Measurements from ENCODE around the gene RAPGEF1. TPM values are rescaled to one million over a fixed set of nuclear protein-coding genes. Genes with fewer than 3 reads are reported as not detected.

Gene RAPGEF1
- total and polyA plus RNA-seq, 2 experiments from 2014 or later: 3.3 to 24.1 TPM

DNA sequence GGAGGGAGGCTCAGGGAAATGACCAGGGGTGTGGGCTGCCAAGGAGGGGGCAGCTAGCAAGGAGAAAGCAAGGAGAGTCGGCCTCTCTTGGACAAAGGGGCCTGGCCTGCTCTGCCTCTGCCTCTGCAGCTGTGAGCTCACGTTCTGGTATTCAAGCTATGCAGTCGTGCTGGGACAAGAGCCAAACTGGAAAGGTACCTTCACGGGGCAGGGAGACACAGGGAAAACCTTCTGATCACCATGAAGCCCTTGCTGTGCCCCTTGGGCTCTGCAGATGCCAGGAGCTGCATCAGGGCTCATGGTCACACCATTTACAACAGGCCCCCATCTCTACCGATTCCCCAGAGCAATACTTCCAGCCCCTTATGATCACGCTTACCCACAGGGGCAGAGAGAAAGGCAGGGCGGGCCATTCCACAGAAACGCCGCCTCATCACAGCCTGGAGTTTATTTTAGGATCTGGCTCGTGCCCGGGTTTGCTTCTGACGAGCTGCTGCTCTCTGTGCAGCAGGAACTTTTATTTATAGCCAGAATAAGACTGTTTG, 131.3 kb downstream of the RAPGEF1 start:
- H3K79me2 ChIP-seq (ENCODE audit: insufficient read depth): no peaks in the 10 kb centered on the region
- peak overlapping the region; percentile 77 for H3K27ac ChIP-seq
- peak; percentile 94 for DNase-seq
- no peaks in the 10 kb centered on the region for H3K36me3 ChIP-seq (ENCODE audit: low read depth)
- peaks cover 30% of the 10 kb centered on the region for H3K4me1 ChIP-seq (ENCODE audit: insufficient read depth)
- WGBS, 2 experiments (ENCODE audit: low coverage in 1 of 2, low lambda C conversion rate in 2 of 2, missing lambda C conversion rate in 2 of 2): 3% methylated on average over 12 of the region's 12 CpGs
- in situ Hi-C loops (cut with MboI): loop anchor here (25.0 kb wide), 1 partner anchor 654 kb away; no protein-coding TSS in a partner anchor
- H3K27me3 ChIP-seq (replicated peaks; ENCODE audit: insufficient read depth): no peaks in the 10 kb centered on the region
- TF ChIP-seq EZH2 (IDR thresholded peaks at IDR 0.05; ENCODE audit: insufficient read depth, poor library complexity, severe bottlenecking): no peak
- no peak for TF ChIP-seq EZH2phosphoT487 (IDR thresholded peaks at IDR 0.05; ENCODE audit: insufficient read depth, low read depth)
- no peaks in the 10 kb centered on the region for H3K9me3 ChIP-seq (ENCODE audit: low read depth)
- no peaks in the 10 kb centered on the region for H4K20me1 ChIP-seq (ENCODE audit: insufficient read depth)
- H3K9ac ChIP-seq: peak overlapping the region; percentile 60
- H2AFZ ChIP-seq: peak overlapping the region; percentile 47; the same call in 1 of the 2 replicates
- peak overlapping the region; percentile 43 for H3K4me3 ChIP-seq
- no peaks in the 10 kb centered on the region for H3K9me2 ChIP-seq (ENCODE audit: insufficient read depth)
- peak overlapping the region; percentile 57 for H3K4me2 ChIP-seq (ENCODE audit: unreplicated experiment)
- peaks cover 44% of the 10 kb centered on the region for H3F3A ChIP-seq (ENCODE audit: insufficient read depth)

GRCh38 chr9:131607591-131607990, 132.3 kb downstream of the RAPGEF1 start:
- no peaks in the 10 kb centered on the region for H3K9me2 ChIP-seq (ENCODE audit: insufficient read depth)
- DNase-seq: no peak
- H3K4me3 ChIP-seq: no peak overlapping the region
- no peak overlapping the region for H3K27ac ChIP-seq
- H3K4me2 ChIP-seq (ENCODE audit: unreplicated experiment): no peak overlapping the region
- no peak overlapping the region for H2AFZ ChIP-seq
- H4K20me1 ChIP-seq (ENCODE audit: insufficient read depth): no peaks in the 10 kb centered on the region
- TF ChIP-seq EZH2phosphoT487 (IDR thresholded peaks at IDR 0.05; ENCODE audit: insufficient read depth, low read depth): no peak
- no peak for TF ChIP-seq EZH2 (IDR thresholded peaks at IDR 0.05; ENCODE audit: insufficient read depth, poor library complexity, severe bottlenecking)
- H3F3A ChIP-seq (ENCODE audit: insufficient read depth): peaks cover 44% of the 10 kb centered on the region
- no peaks in the 10 kb centered on the region for H3K36me3 ChIP-seq (ENCODE audit: low read depth)
- H3K4me1 ChIP-seq (ENCODE audit: insufficient read depth): peaks cover 30% of the 10 kb centered on the region
- no peaks in the 10 kb centered on the region for H3K79me2 ChIP-seq (ENCODE audit: insufficient read depth)
- WGBS, 2 experiments (ENCODE audit: low coverage in 1 of 2, low lambda C conversion rate in 2 of 2, missing lambda C conversion rate in 2 of 2): 84 to 88% methylated on average over 8 of the region's 8 CpGs
- H3K9me3 ChIP-seq (ENCODE audit: low read depth): no peaks in the 10 kb centered on the region
- H3K9ac ChIP-seq: no peak overlapping the region
- in situ Hi-C loops (cut with MboI): loop anchor here (25.0 kb wide), 1 partner anchor 655 kb away; no protein-coding TSS in a partner anchor
- H3K27me3 ChIP-seq (replicated peaks; ENCODE audit: insufficient read depth): no peaks in the 10 kb centered on the region

- in situ Hi-C loops (cut with MboI): loop anchor here (25.0 kb wide), 1 partner anchor 655 kb away; no protein-coding TSS in a partner anchor
These were observed 132.8 kb downstream of the RAPGEF1 start for GRCh38 chr9:131606896-131607567.

DNA sequence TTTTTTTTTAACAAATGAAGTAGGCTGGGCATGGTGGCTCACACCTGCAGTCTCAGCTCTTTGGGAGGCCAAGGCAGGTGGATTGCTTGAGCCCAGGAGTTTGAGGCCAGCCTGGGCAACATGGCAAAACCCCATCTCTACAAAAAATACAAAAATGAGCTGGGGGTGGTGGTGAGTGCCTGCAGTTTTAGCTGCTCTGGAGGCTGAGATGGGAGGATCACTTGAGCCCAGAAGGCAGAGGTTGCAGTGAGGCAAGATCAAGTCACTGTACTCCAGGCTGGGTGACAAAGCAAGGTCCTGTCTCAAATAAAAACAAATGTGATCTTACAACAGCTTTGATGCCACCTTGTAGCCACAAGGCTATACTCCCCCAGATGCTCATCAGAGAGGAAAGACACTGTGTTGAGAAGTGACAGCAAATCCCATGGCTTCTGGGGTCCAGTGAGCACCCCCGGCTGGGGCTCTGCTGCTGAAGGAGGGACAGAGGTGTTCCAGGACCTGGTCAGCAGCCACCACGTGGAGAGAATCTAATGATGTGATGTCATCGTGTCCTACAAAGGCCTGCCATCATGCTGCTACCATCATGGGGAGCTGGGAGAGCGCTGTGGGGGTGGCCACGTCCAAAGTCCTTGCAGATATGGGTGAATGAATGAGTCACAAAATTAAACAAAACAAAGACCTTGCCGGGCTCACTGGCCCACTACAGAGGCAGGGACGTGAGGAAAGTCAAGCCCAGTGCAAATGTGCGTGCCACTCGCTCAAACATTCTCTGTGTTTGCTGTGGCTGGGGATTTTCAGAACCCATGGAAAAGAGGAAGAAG, 133.9 kb downstream of the RAPGEF1 start:
- 94 to 95% methylated on average over 9 of the region's 9 CpGs for WGBS, 2 experiments (ENCODE audit: low coverage in 1 of 2, low lambda C conversion rate in 2 of 2, missing lambda C conversion rate in 2 of 2)
- Histone ChIP-seq H2AFZ (no peak overlapping the region), H3K4me2 (ENCODE audit: unreplicated experiment) (no peak overlapping the region), H4K20me1 (ENCODE audit: insufficient read depth) (no peaks in the 10 kb centered on the region), H3K9me2 (ENCODE audit: insufficient read depth) (no peaks in the 10 kb centered on the region), H3K79me2 (ENCODE audit: insufficient read depth) (no peaks in the 10 kb centered on the region), H3K36me3 (ENCODE audit: low read depth) (no peaks in the 10 kb centered on the region), H3K4me3 (no peak overlapping the region), H3K27ac (no peak overlapping the region), H3K9ac (no peak overlapping the region), H3K4me1 (ENCODE audit: insufficient read depth) (peaks cover 30% of the 10 kb centered on the region), H3K27me3 (replicated peaks; ENCODE audit: insufficient read depth) (no peaks in the 10 kb centered on the region), H3F3A (ENCODE audit: insufficient read depth) (peaks cover 31% of the 10 kb centered on the region), H3K9me3 (ENCODE audit: low read depth) (no peaks in the 10 kb centered on the region)
- DNase-seq: no peak
- TF ChIP-seq EZH2phosphoT487 (IDR thresholded peaks at IDR 0.05; ENCODE audit: insufficient read depth, low read depth): no peak
- no peak for TF ChIP-seq EZH2 (IDR thresholded peaks at IDR 0.05; ENCODE audit: insufficient read depth, poor library complexity, severe bottlenecking)
- in situ Hi-C loops (cut with MboI): loop anchor here (25.0 kb wide), 1 partner anchor 656 kb away; no protein-coding TSS in a partner anchor

More at GRCh38 chr9:131606896-131607567, 132.8 kb downstream of the RAPGEF1 start:
- H3K9ac ChIP-seq: no peak overlapping the region
- TF ChIP-seq EZH2 (IDR thresholded peaks at IDR 0.05; ENCODE audit: insufficient read depth, poor library complexity, severe bottlenecking) (no peak), EZH2phosphoT487 (IDR thresholded peaks at IDR 0.05; ENCODE audit: insufficient read depth, low read depth) (no peak)
- H3K4me1 ChIP-seq (ENCODE audit: insufficient read depth): peaks cover 30% of the 10 kb centered on the region
- H3K27ac ChIP-seq: no peak overlapping the region
- peaks cover 41% of the 10 kb centered on the region for H3F3A ChIP-seq (ENCODE audit: insufficient read depth)
- H2AFZ ChIP-seq: no peak overlapping the region
- H3K79me2 ChIP-seq (ENCODE audit: insufficient read depth): no peaks in the 10 kb centered on the region
- no peaks in the 10 kb centered on the region for H3K9me2 ChIP-seq (ENCODE audit: insufficient read depth)
- no peaks in the 10 kb centered on the region for H4K20me1 ChIP-seq (ENCODE audit: insufficient read depth)
- no peaks in the 10 kb centered on the region for H3K9me3 ChIP-seq (ENCODE audit: low read depth)
- H3K4me2 ChIP-seq (ENCODE audit: unreplicated experiment): no peak overlapping the region
- no peak overlapping the region for H3K4me3 ChIP-seq
- H3K27me3 ChIP-seq (replicated peaks; ENCODE audit: insufficient read depth): no peaks in the 10 kb centered on the region
- DNase-seq: no peak
- no peaks in the 10 kb centered on the region for H3K36me3 ChIP-seq (ENCODE audit: low read depth)
- WGBS, 2 experiments (ENCODE audit: low coverage in 1 of 2, low lambda C conversion rate in 2 of 2, missing lambda C conversion rate in 2 of 2): 87 to 92% methylated on average over 13 of the region's 13 CpGs
